GM21447 (cell line): Measurements from ENCODE around the gene VPS51.
A peak's percentile ranks its signal among the peaks of the same experiment; 100 is the strongest.
"Not testable (repeated sequence)": the region's sequence is repeated elsewhere in the genome, so short reads cannot be mapped to it uniquely, and the experiment has no call there.

Experiments used
- ATAC-seq: cut with Tn5 transposase; IDR thresholded peaks from one replicate; pipeline ENCODE4 v1.9.1; 2021; ENCODE audit not compliant: unreplicated experiment

VPS51 gene

DNA sequence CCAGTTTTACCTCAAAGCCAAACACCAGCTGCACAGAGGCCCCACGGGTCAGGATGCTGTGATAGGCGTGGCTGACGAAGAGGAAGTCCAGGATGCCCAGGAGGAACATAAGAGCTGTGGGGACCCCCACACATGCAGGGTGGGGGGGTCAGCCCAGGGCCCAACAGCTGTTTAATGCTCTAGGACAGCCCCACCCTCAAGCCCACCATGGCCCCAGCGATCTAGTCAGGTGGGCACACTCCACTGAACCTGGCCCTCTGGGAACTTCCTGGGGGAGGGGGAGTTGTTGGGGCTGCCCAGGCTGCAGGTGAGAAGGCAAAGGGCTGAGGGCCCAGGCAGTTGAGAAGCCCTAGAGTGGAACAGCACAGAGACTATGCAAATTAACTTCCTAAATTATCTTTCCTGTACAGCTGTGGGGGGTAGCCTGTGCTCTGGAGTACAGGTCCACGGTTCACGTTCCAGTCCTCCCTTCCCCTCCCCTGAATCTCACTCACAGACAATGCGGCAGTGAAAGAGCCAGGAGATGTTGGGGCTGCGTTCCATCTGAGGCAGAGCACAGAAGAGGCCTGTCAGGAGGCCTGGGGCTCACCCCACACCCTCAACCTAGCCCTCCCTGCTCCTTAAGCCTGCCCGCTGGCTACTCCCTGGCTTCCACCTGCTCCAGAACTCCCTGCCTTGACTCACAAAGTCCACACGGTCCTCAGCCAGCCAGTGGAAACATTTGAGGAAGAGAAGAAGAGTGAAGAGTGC is 36.4 kb downstream of the VPS51 start:
- ATAC-seq: peak; percentile 39

GRCh38 chr11:65132988-65133700 is 37.1 kb downstream of the VPS51 start:
- ATAC-seq: no peak

DNA sequence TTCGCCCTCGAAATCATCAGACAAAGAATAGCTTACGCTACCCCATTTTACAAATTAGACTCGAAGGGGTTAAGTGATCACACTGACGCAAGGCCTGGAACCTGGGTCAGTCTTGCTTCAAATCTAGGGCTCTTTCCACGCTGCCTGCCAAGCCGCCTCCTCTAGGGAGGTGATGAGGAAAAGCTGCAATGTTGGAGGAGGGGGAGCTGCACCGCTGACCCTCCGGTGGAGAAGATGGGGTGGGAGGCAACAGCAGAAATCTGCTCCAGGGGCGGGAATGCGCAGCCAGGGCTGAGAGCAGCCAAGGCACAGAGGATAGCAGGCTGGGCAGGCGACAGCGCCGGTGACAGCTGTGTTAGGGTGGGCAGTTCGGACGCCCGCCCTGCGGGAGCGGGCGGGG is 37.7 kb downstream of the VPS51 start:
- ATAC-seq: no peak

- ATAC-seq: peak; percentile 52
Measured at GRCh38 chr11:65134240-65134951, 38.4 kb downstream of the VPS51 start, which contains the start of gene SYVN1. SYVN1 (minus strand) TSS chr11:65134519; CDS start chr11:65133601, 918 bp downstream.

- peak; percentile 68 for ATAC-seq
Measured at GRCh38 chr11:65134952-65135632, 39.1 kb downstream of the VPS51 start.

GRCh38 chr11:65135633-65136145 is 39.7 kb downstream of the VPS51 start:
- ATAC-seq: no peak

GRCh38 chr11:65136515-65137096 is 40.6 kb downstream of the VPS51 start:
- ATAC-seq: no peak

- no peak for ATAC-seq
Measured at GRCh38 chr11:65141896-65142494, 46.0 kb downstream of the VPS51 start.

DNA sequence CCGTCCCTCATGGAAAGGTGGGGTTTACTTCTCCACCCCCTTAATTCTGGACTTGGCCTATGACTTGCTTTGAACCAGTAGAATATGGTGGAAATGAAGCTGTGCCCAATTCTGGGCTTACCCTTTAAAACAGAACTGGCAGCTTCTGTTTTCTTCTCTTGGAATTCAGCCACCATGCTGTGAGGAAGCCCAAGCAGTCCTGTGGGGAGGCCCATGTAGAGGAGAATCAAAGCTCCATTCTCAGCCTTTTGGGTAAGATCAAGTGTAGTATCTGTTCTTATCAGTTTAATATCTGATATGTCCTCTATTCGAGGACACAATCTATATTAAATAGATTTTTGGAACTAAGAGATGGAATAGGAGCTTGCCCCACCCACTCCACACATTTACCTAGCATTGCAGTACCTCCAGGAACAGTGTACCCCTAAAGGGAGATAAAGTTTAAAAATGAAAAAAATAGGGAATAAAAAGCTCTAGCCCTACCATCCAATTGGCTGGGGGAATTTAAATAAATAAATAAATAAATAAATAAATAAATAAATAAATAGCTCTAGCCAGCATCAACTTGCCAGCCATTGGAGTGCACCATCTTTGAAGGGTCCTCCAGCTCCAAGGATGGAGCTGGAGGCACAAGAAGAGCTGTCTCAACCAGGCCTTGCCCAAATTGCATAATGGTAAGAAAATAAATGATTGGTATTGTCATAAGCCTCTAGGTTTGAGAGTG is 51.5 kb downstream of the VPS51 start:
- ATAC-seq: no peak

DNA sequence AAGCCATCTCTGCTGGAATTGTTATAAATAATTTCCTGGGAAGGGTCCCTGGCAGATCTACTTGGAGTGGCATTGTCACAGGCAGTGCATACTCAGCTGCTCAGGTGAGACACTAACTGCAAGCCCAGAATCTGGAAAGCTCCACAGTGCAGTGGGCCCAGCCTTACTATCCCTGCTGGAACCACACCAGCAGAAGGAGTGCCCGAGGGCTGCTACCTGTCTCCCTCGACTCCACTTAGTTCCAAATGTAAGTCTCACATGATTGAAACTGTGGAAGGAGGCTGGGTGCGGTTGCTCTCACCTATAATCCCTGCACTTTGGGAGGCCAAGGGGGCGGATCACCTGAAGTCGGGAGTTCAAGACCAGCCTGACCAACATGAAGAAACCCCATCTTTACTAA is 52.6 kb downstream of the VPS51 start:
- no peak for ATAC-seq

DNA sequence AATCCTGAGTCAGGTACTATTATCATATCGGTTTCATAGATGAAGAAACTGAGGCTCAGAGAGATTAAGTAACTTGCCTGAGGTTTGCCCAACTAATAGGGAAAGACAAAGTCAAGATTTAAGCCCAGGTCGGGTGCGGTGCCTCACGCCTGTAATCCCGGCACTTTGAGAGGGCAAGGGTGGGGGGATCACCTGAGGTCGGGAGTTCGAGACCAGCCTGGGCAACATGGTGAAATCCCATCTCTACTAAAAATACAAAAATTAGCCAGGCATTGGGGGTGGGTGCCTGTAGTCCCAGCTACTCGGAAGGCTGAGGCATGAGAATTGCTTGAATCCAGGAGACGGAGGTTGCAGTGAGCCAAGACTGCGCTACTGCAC is 54.1 kb downstream of the VPS51 start:
- ATAC-seq: not testable (repeated sequence)

- ATAC-seq: peak; percentile 48
Measured at GRCh38 chr11:65150509-65151299, 54.7 kb downstream of the VPS51 start.

- no peak for ATAC-seq
Measured at GRCh38 chr11:65151331-65151899, 55.4 kb downstream of the VPS51 start.

GRCh38 chr11:65152122-65152521 is 56.1 kb downstream of the VPS51 start:
- no peak for ATAC-seq

- ATAC-seq: no peak
Measured at GRCh38 chr11:65156256-65156655, 60.2 kb downstream of the VPS51 start.

GRCh38 chr11:65156926-65157325 is 60.9 kb downstream of the VPS51 start:
- no peak for ATAC-seq

DNA sequence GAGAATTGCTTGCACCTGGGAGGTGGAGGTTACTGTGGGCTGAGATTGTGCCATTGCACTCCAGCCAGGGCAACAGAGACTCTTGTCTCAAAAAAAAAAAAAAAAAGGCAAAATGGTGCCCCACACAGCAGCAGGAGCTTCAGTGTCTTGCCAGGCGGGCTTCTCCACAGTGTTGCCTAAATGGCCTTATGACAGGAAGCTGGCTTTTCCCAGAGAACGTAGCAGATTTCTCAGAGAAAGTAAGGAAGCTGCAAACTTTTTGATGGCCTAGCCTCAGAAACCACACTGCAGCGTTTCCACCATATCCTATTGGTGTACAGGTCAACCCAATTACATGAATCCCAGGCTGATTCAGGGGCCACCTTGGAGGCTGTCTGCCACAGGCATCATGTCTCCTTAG is 61.3 kb downstream of the VPS51 start:
- ATAC-seq: no peak

DNA sequence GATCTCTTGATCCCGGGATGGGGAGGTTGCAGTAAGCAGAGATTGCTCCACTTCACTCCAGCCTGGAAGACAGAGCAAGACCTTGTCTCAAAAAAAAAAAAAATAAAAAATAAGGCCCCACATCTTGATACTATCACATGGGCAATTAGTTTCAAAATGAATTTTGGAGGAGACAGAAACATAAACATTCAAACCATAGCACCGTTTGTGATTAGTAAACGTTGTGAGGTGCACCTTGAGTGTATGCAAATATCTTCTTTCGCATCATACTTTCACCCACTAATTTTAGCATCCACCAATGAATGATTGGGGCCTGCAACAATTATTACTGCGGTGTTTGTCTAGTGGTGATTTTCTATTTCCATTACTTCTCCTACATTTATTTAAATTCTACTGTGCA is 63.0 kb downstream of the VPS51 start:
- ATAC-seq: peak; percentile 83
